ENCODE data around the gene UNG.

- TF ChIP-seq, protein P1, sequence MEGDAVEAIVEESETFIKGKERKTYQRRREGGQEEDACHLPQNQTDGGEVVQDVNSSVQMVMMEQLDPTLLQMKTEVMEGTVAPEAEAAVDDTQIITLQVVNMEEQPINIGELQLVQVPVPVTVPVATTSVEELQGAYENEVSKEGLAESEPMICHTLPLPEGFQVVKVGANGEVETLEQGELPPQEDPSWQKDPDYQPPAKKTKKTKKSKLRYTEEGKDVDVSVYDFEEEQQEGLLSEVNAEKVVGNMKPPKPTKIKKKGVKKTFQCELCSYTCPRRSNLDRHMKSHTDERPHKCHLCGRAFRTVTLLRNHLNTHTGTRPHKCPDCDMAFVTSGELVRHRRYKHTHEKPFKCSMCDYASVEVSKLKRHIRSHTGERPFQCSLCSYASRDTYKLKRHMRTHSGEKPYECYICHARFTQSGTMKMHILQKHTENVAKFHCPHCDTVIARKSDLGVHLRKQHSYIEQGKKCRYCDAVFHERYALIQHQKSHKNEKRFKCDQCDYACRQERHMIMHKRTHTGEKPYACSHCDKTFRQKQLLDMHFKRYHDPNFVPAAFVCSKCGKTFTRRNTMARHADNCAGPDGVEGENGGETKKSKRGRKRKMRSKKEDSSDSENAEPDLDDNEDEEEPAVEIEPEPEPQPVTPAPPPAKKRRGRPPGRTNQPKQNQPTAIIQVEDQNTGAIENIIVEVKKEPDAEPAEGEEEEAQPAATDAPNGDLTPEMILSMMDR (IDR thresholded peaks at IDR 0.05): no peak
- no peak for TF ChIP-seq POLR2A (IDR thresholded peaks at IDR 0.05)
Measured at GRCh38 chr12:109085590-109085989, 11.8 kb upstream of the UNG start.

All from heart left ventricle (tissue), 13 donors.